Stimulated activated CD8-positive, alpha-beta memory T cell treated with anti-CD3 and anti-CD28 coated beads, Interleukin-2, amount 100 ng/mL, for 48 hours (primary cell): ENCODE data around the gene PLEKHA7.

ENCODE experiments used
- DNase-seq, 2 donors: peaks; one replicate each; pipeline ENCODE4 v3.0.0-alpha.2; 2020; ENCODE audit warnings: low read depth in 2 of 2

PLEKHA7 gene

DNA sequence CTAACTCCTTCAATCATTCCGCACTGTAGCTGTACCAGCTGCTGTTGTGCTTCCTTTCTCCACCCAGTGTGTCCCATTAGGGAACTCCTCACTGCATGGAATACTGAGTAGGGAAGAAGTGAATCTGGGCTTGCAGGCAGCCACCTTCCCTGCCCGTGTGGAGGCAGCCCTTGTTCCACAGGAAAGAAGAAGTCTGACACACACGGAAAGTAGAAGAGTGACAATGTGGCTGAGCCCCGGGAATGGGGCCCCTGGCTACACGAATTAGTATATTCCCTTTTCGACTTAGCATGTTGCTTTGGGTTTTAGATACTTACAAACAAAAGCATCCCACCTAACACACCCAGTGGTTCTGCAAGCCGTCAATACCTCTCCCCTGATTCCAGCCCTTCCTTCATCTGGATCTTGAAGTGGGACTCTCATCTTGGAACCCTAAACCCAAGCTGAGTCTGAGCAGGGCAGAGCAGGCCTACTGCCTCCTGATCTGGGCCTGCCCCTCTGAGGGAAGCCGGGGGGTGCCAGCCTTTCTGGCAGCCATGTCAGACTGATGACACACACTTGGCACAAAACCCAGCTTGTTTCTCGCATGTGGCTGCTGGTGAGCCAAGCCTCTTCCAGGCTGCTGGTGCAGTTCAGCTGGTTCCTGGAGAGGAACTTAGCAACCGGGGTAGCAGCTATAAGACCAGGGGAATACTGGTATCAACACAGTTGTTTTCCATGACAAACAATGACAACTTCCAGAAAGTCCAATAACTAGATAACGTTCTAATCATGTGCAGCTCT, 204.1 kb downstream of the PLEKHA7 start:
- no peak for DNase-seq

DNA sequence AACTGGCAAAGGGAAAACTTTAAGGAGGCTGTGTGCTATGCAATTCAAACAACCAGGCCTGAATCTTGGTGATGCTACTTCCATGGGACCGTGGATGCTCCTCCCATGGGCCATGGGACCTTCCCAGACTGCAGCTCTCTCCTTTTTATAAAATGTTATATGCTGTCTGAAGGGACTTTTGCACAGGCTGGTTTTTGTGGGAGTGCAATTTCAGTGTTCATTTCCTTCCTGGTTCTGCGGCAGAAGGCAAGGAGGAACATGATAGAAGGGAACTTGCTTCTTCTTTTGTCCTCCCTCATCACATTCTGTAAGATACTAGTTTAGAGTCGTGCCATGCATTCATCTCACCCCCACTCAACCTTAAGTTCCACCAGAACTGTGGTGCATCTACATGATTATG, 206.9 kb downstream of the PLEKHA7 start:
- DNase-seq = no peak

DNA sequence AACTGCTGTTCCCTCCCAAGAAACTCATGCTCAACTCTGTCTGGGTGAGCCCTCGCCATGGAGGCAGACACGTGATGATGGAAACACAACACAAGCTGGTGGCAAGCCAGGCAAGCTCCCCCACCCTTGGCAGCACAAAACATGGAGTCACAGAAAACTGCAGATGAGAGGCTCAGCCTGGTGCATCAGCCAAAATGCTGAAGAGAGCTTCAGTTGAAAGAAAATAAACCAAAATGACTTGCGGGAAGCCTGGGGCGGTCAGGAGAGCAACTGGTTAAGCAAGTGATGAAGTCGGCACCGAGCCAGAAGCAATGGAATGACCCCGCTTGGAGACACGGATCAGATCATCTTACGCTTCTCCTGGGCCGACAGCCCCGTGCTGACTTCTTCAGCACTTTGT, 207.4 kb downstream of the PLEKHA7 start:
- no peak for DNase-seq

DNA sequence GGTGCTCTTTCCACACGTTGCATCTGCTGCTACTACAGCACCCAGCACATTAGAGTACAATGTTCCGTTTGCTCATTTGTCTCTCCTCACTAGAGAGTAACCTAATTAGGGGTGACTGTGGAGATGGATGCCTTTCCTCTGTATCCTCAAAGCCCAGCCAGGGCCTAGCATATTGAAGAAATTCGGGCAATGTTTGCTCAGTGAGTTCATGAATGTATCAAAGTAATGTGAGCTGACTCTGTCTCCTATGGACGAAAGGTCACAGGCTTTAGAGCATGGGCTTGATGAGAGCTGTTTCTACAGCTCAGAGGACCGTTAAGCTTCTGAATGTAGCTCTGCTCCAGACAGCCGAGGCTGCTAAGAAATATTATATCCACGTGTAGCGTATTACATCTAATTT, 208.3 kb downstream of the PLEKHA7 start:
- DNase-seq = no peak

DNA sequence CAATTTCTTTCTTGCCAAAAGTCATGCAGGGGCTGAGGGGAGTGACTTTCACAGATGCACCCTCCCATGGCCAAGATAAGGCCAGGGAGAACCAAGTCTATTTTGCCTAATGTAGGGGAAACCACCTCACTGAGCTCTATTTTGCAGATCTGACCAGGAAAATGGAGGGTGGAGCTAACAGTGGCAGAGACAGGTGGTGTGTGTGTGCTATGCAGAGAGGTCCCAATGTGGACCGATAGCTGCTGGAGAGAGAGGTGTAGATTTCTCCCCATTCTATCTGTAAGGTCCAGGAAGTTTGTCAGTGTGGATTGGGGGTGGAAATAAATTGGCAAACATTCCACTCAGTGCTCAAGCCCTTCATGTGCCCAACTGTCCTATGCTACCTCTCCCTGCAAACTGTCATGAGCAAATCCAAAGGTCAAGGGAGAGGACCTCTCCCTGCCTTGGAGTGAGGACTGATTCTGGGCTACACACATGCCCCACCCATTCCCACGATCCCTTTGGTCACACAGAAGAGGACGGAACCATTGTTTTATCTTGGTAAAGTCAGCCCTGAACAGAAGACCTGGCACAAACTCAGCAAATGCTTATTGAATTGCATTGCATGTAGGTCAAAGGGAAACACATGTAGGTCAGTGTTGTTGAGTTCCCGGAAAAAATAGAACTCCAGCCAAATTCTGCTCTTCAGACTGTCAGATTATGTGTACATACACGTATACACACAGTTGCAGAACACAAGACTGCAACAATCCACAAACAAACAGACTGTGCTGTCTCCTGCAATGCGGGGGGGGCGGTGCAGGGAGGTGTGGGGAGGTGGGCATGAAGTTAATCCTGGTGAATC, 209.9 kb downstream of the PLEKHA7 start:
- DNase-seq = no peak

DNA sequence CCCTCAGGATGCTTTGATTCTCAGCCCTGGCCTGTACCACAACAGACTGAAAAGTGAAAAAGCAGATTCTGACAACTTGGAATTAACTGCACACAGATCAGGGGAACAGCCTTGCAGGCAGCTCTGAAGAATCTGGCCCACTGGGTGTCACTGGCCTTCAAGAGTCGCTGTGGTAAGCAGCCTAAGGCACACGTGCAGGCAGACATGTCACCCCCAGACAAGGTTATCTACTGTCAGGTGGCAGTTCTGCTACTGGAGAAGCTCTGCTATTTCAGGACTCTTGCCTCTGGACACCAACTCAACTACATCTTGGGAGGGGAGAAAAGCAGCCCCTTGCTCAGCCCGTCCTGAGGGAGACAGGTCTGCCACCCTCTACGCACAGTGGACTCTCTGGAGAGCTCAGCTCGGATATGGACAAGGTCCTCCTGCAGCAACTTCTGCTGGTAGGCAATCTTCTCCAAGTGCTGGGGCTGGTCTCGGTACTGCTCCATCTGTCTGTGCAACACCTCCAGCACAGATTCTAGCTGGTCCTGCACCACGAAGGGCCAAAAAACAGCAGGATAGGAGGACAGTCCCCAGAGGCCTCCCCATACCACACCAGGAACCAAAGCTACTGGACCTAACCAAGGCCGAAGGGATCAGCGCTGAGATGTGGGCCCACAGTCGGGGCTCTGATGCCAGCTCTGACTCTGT, 212.8 kb downstream of the PLEKHA7 start:
- DNase-seq = no peak

- no peak for DNase-seq
Observed at GRCh38 chr11:16800382-16800781, 213.8 kb downstream of the PLEKHA7 start.

- no peak for DNase-seq
Observed at GRCh38 chr11:16799890-16800289, 214.3 kb downstream of the PLEKHA7 start.

DNA sequence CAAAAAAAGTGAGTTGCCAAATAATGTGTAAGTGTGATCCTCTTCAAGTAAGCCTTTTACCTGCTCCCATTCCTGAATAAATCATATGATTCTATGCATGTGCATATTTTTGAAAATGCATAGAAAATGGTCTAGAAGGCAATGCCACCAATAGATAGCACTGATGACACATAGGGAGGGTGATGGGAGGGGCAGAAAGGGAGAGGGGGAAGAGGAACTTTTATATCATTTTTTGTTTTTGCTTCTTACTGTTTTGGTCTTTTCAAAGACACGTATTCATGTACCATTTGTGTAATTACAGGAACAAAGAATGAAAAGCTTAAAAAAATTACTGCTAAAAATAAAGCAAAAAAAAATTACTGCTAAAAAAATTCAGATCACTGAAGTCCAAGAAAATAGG, 215.0 kb downstream of the PLEKHA7 start:
- DNase-seq = no peak

- DNase-seq = no peak
Observed at GRCh38 chr11:16797776-16798175, 216.4 kb downstream of the PLEKHA7 start.

GRCh38 chr11:16796311-16796710, 217.9 kb downstream of the PLEKHA7 start:
- DNase-seq = no peak

- no peak for DNase-seq
Observed at GRCh38 chr11:16795146-16795545, 219.1 kb downstream of the PLEKHA7 start.

- DNase-seq = no peak
Observed at GRCh38 chr11:16794047-16794818, 220.0 kb downstream of the PLEKHA7 start.

DNA sequence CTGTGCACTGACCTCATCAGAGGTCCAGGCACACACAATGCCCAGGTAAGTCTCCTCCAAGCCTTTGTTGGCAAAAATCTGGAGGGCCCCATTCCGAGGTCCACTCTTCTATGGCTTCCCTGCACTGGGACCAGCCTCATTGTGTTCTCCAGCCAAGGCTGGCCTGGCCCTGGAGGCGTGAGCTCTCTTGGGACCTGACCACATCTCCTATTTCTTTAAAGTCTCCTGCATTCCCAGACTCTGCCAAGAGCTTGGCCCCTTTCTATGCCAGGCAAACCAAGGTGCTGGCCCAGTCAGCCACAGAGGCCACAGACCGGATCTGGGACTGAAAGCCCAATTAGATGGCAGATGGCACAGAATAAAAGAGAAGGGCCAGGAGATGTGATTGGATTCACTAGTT, 220.7 kb downstream of the PLEKHA7 start:
- no peak for DNase-seq

DNA sequence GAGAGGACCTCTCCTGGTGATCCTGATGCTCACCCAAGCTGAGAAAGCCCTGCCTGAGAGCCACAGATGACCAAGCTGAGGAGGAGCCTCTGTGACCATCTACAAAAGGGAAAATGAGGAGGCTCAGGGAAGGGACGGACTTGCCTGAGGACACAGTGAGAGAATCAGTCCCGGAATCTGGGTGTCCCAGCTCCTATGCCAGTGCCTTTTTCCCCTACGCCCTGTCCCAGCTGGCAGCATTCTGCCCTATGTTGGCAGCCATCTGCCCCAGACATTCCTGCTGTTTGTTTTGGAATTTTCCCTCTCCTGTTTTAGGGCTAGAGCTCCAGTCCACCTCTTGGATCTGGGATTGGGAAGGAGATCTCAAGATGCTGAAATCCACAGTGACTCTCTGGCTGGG, 221.2 kb downstream of the PLEKHA7 start:
- DNase-seq = no peak

DNA sequence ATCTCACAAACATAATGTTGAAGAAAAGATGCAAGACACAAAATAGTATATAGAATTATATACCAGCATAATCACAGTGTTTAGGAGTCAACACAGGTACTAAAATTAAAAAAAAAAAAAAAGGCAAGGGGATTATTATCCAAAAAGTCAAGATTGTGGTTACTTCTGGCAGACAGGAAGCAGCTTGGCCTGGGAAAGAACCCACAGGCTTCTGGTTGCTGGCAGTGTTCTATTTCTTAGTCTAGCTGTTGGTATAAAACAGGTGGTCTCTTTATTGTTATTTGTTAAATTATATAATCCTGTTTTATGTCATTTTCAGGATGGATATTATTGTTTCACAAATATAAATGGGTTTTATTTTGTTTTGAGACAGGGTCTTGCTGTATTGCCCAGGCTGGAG, 221.8 kb downstream of the PLEKHA7 start:
- DNase-seq = no peak

DNA sequence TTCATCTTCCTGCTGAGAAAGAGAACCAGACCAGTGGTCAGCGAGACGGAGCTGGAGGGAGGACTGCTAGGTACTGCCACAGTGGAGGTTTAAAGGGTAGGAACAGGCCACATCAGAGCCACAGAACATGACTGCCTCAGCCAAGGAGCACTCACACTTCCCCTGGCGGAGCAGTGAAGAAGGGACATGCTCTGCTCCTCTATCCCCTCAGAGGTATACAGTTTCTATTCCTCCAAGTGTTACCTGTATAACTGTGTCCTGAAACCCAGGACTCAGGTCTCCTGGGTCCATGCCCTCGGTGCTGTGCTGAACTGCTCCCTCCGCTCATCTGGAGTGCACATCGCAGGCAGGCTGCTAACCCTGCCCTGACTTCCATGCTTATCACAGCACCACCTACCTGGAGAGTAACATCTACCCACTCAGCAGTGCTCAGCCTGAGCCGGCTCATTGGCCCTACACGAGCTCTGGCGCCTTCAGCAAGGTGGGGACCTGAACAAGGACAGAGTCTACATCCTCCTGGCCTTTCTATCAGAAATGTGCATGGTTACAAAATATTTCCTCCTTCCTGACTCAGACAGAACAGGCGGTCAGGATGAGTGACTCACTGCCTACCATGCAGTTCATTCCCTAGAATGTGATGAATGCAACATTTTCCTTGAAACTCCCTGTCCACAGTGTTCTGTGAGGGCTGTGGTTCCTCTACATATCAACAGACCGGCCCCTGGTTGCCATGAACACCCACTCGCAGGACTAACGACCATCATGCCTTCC, 222.8 kb downstream of the PLEKHA7 start:
- DNase-seq = no peak

- no peak for DNase-seq
Observed at GRCh38 chr11:16790486-16791190, 223.6 kb downstream of the PLEKHA7 start.

GRCh38 chr11:16789560-16790485, 224.4 kb downstream of the PLEKHA7 start:
- DNase-seq = no peak
